HCT116 (cell line): Measurements from ENCODE around the gene SLFN14.

Experiments
- EZH2 ChIP-seq: fragments of 200-600 bp; sonication (generic); IDR thresholded peaks from 2 replicates; pipeline ENCODE4 v1.6.1; 2017; ENCODE audit warnings: antibody characterized with exemption, mixed run types
- POLR2A ChIP-seq: IDR thresholded peaks from 2 replicates; pipeline ENCODE4 v1.7.0; 2011; ENCODE audit warnings: borderline replicate concordance; ENCODE audit not compliant: insufficient read depth, insufficient read length; ENCODE audit errors: extremely low read depth
- POLR2AphosphoS5 ChIP-seq: IDR thresholded peaks from 2 replicates; pipeline ENCODE4 v1.6.1; 2011; ENCODE audit warnings: mild to moderate bottlenecking, low read depth, low read length, moderate library complexity
- RAD21 ChIP-seq: IDR thresholded peaks from 2 replicates; pipeline ENCODE4 v1.6.1; 2012; ENCODE audit warnings: low read depth, mild to moderate bottlenecking
- SIN3A ChIP-seq: IDR thresholded peaks from 2 replicates; pipeline ENCODE4 v1.6.1; 2012; ENCODE audit warnings: low read depth
- SP1 ChIP-seq: IDR thresholded peaks from 2 replicates; pipeline ENCODE4 v1.6.1; 2012; ENCODE audit warnings: low read depth
- TCF7L2 ChIP-seq: IDR thresholded peaks from 2 replicates; pipeline ENCODE4 v1.7.0; 2011; ENCODE audit warnings: borderline replicate concordance, inconsistent platforms; ENCODE audit not compliant: insufficient read depth, insufficient read length; ENCODE audit errors: extremely low read depth
- ZNF274 ChIP-seq: fragments of 200-500 bp; sonication (Bioruptor generic); IDR thresholded peaks from 2 replicates; pipeline ENCODE4 v1.6.1; 2014; ENCODE audit warnings: mild to moderate bottlenecking, low read depth, low read length, inconsistent platforms
- TF ChIP-seq, protein P1 (sequence below), 3 experiments: fragments of 200-600 bp in 1 of 3; sonication (generic) in 1 of 3; IDR thresholded peaks in 2 of 3; conservative IDR thresholded peaks in 1 of 3; 2 replicates each; pipeline ENCODE4 v1.5.1; 2012 to 2017; ENCODE audit warnings: low read depth in 2 of 3, low read length in 2 of 3, antibody characterized with exemption in 1 of 3, borderline replicate concordance in 1 of 3, control low read depth in 1 of 3, mild to moderate bottlenecking in 1 of 3, mixed read lengths in 1 of 3, mixed run types in 1 of 3, moderate library complexity in 1 of 3; ENCODE audit not compliant: insufficient read depth in 1 of 3
- TF ChIP-seq, protein P2 (sequence below): IDR thresholded peaks from 2 replicates; pipeline ENCODE4 v1.6.1; 2011; ENCODE audit warnings: mild to moderate bottlenecking, low read length, moderate library complexity; ENCODE audit not compliant: insufficient replicate concordance; ENCODE audit errors: extremely low read depth
- TF ChIP-seq, protein P3 (sequence below): IDR thresholded peaks from 2 replicates; pipeline ENCODE4 v1.6.1; 2012; ENCODE audit warnings: low read depth

DNA sequence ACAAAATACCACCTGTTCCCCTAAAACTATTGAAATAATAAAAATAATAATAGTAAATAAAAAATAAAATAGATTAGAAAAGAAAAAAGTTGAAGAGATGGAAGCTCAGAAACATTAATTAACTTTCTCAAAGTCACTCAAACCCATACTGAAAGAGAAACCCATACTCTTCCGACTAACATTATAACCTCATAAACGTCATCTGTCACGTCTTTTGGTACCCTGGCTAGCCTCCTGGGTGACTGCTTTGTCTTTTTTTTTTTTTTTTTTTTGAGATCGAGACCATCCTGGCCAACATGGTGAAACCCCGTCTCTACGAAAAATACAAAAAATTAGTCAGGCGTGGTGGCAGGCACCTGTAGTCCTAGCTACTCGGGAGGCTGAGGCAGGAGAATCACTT, 30.8 kb downstream of the SLFN14 start:
- TF ChIP-seq POLR2A (no peak), EZH2 (no peak), RAD21 (no peak), SP1 (no peak), ZNF274 (no peak), TCF7L2 (no peak), POLR2AphosphoS5 (no peak), SIN3A (no peak)
- TF ChIP-seq, protein P1, sequence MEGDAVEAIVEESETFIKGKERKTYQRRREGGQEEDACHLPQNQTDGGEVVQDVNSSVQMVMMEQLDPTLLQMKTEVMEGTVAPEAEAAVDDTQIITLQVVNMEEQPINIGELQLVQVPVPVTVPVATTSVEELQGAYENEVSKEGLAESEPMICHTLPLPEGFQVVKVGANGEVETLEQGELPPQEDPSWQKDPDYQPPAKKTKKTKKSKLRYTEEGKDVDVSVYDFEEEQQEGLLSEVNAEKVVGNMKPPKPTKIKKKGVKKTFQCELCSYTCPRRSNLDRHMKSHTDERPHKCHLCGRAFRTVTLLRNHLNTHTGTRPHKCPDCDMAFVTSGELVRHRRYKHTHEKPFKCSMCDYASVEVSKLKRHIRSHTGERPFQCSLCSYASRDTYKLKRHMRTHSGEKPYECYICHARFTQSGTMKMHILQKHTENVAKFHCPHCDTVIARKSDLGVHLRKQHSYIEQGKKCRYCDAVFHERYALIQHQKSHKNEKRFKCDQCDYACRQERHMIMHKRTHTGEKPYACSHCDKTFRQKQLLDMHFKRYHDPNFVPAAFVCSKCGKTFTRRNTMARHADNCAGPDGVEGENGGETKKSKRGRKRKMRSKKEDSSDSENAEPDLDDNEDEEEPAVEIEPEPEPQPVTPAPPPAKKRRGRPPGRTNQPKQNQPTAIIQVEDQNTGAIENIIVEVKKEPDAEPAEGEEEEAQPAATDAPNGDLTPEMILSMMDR (IDR thresholded peaks at IDR 0.05 in 2 of 3, conservative IDR thresholded peaks at IDR 0.05 in 1 of 3; ENCODE audit: borderline replicate concordance in 1 of 3, insufficient read depth in 1 of 3, low read depth in 2 of 3, low read length in 2 of 3) = no peak
- TF ChIP-seq, protein P2, sequence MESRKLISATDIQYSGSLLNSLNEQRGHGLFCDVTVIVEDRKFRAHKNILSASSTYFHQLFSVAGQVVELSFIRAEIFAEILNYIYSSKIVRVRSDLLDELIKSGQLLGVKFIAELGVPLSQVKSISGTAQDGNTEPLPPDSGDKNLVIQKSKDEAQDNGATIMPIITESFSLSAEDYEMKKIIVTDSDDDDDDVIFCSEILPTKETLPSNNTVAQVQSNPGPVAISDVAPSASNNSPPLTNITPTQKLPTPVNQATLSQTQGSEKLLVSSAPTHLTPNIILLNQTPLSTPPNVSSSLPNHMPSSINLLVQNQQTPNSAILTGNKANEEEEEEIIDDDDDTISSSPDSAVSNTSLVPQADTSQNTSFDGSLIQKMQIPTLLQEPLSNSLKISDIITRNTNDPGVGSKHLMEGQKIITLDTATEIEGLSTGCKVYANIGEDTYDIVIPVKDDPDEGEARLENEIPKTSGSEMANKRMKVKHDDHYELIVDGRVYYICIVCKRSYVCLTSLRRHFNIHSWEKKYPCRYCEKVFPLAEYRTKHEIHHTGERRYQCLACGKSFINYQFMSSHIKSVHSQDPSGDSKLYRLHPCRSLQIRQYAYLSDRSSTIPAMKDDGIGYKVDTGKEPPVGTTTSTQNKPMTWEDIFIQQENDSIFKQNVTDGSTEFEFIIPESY = no peak
- TF ChIP-seq, protein P3, sequence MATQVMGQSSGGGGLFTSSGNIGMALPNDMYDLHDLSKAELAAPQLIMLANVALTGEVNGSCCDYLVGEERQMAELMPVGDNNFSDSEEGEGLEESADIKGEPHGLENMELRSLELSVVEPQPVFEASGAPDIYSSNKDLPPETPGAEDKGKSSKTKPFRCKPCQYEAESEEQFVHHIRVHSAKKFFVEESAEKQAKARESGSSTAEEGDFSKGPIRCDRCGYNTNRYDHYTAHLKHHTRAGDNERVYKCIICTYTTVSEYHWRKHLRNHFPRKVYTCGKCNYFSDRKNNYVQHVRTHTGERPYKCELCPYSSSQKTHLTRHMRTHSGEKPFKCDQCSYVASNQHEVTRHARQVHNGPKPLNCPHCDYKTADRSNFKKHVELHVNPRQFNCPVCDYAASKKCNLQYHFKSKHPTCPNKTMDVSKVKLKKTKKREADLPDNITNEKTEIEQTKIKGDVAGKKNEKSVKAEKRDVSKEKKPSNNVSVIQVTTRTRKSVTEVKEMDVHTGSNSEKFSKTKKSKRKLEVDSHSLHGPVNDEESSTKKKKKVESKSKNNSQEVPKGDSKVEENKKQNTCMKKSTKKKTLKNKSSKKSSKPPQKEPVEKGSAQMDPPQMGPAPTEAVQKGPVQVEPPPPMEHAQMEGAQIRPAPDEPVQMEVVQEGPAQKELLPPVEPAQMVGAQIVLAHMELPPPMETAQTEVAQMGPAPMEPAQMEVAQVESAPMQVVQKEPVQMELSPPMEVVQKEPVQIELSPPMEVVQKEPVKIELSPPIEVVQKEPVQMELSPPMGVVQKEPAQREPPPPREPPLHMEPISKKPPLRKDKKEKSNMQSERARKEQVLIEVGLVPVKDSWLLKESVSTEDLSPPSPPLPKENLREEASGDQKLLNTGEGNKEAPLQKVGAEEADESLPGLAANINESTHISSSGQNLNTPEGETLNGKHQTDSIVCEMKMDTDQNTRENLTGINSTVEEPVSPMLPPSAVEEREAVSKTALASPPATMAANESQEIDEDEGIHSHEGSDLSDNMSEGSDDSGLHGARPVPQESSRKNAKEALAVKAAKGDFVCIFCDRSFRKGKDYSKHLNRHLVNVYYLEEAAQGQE = no peak
